Ishikawa (cell line): ENCODE data around the gene CERK.

Experiments used
- CEBPB ChIP-seq: IDR thresholded peaks from 2 replicates; pipeline ENCODE4 v1.6.1; 2012
- CREB1 ChIP-seq: IDR thresholded peaks from 2 replicates; pipeline ENCODE4 v1.6.1; 2012; ENCODE audit warnings: low read depth
- EGR1 ChIP-seq: IDR thresholded peaks from 2 replicates; pipeline ENCODE4 v1.6.1; 2012
- EP300 ChIP-seq: IDR thresholded peaks from 2 replicates; pipeline ENCODE4 v1.6.1; 2012; ENCODE audit warnings: borderline replicate concordance
- FOXM1 ChIP-seq: IDR thresholded peaks from 2 replicates; pipeline ENCODE4 v1.6.1; 2012; ENCODE audit warnings: low read depth, borderline replicate concordance
- MAX ChIP-seq: IDR thresholded peaks from 2 replicates; pipeline ENCODE4 v1.6.1; 2012
- RAD21 ChIP-seq: IDR thresholded peaks from 2 replicates; pipeline ENCODE4 v1.6.1; 2012; ENCODE audit warnings: low read depth
- TAF1 ChIP-seq: IDR thresholded peaks from 2 replicates; pipeline ENCODE4 v1.6.1; 2012; ENCODE audit warnings: low read depth, mild to moderate bottlenecking
- TCF12 ChIP-seq: IDR thresholded peaks from 2 replicates; pipeline ENCODE4 v1.6.1; 2012; ENCODE audit warnings: low read depth
- YY1 ChIP-seq: IDR thresholded peaks from 2 replicates; pipeline ENCODE4 v1.6.1; 2012; ENCODE audit warnings: low read depth

- TF ChIP-seq CEBPB: no peak
- no peak for TF ChIP-seq CREB1
- no peak for TF ChIP-seq MAX
- TF ChIP-seq FOXM1: no peak
- TF ChIP-seq TAF1: no peak
- TF ChIP-seq EP300: no peak
- no peak for TF ChIP-seq TCF12
- no peak for TF ChIP-seq RAD21
- no peak for TF ChIP-seq EGR1
- no peak for TF ChIP-seq YY1
These were observed 63.7 kb downstream of the CERK start for GRCh38 chr22:46674367-46674781.
